ENCODE measurements around the gene TRPM2.

DNA sequence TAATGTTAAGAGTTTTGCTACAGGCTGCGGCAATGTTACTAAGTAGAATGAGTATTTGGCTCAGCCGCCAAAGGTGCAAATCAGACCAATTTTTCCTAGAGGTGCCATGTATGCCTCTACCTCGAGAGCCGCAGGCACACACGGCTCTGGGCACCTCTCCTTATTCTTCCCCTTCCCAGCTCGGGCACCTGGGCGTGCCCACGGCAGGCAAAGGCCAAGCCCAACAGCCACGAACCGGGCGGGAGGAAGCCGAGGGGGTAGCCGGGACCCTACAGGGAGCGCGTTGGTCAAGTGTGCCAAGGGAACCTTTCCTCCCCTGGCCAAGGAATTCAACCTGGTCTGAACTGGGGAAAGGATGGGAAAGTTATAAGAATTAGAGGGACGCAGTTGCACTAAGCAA, 132.9 kb downstream of the TRPM2 start:
- TF ChIP-seq, protein P1, sequence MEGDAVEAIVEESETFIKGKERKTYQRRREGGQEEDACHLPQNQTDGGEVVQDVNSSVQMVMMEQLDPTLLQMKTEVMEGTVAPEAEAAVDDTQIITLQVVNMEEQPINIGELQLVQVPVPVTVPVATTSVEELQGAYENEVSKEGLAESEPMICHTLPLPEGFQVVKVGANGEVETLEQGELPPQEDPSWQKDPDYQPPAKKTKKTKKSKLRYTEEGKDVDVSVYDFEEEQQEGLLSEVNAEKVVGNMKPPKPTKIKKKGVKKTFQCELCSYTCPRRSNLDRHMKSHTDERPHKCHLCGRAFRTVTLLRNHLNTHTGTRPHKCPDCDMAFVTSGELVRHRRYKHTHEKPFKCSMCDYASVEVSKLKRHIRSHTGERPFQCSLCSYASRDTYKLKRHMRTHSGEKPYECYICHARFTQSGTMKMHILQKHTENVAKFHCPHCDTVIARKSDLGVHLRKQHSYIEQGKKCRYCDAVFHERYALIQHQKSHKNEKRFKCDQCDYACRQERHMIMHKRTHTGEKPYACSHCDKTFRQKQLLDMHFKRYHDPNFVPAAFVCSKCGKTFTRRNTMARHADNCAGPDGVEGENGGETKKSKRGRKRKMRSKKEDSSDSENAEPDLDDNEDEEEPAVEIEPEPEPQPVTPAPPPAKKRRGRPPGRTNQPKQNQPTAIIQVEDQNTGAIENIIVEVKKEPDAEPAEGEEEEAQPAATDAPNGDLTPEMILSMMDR (IDR thresholded peaks at IDR 0.05), result no peak
- no peak for TF ChIP-seq POLR2A (IDR thresholded peaks at IDR 0.05)
